ENCODE data around the gene TUSC2. TPM values are rescaled to one million over a fixed set of nuclear protein-coding genes. Genes with fewer than 3 reads are reported as not detected.

The TUSC2 gene
- total and polyA plus RNA-seq, 9 of the 15 experiments (the other 6 are each of a cell fraction or from before 2014, with no cell fraction given), result 2.8 to 67.5 (median 25.8) TPM

- TF ChIP-seq SMARCA5 (IDR thresholded peaks at IDR 0.05) (no peak), TCF7L2 (IDR thresholded peaks at IDR 0.05; ENCODE audit: low read depth, low read length) (no peak), ZNF384 (IDR thresholded peaks at IDR 0.05; ENCODE audit: low read depth, low read length) (no peak), ZNF224 (CRISPR knock-in tag; IDR thresholded peaks at IDR 0.05) (no peak), NCOR1 (IDR thresholded peaks at IDR 0.05) (peak; percentile 44; the same call in 1 of the 2 replicates), ZNF561 (CRISPR knock-in tag; conservative IDR thresholded peaks at IDR 0.05) (no peak), ATF7 (IDR thresholded peaks at IDR 0.05) (no peak), SIRT6 (IDR thresholded peaks at IDR 0.05; ENCODE audit: low read depth, low read length) (no peak), ZFP1 (CRISPR knock-in tag; IDR thresholded peaks at IDR 0.05) (no peak), ELF2 (CRISPR knock-in tag; IDR thresholded peaks at IDR 0.05) (no peak), SRSF9 (IDR thresholded peaks at IDR 0.05; ENCODE audit: borderline replicate concordance, low read depth, low read length) (no peak), RBM15 (IDR thresholded peaks at IDR 0.05; ENCODE audit: insufficient read depth, low read length) (no peak), RCOR1 (IDR thresholded peaks at IDR 0.05; ENCODE audit: borderline replicate concordance in 1 of 2, low read depth in 2 of 2, low read length in 2 of 2) (0 out of 4 replicates have a peak, but pooled peaks of 1 of the 2 experiments have one; percentile 17), CBX2 (IDR thresholded peaks at IDR 0.05; ENCODE audit: insufficient read depth, low read length, poor library complexity, severe bottlenecking) (no peak)
- TF ChIP-seq, protein P1, sequence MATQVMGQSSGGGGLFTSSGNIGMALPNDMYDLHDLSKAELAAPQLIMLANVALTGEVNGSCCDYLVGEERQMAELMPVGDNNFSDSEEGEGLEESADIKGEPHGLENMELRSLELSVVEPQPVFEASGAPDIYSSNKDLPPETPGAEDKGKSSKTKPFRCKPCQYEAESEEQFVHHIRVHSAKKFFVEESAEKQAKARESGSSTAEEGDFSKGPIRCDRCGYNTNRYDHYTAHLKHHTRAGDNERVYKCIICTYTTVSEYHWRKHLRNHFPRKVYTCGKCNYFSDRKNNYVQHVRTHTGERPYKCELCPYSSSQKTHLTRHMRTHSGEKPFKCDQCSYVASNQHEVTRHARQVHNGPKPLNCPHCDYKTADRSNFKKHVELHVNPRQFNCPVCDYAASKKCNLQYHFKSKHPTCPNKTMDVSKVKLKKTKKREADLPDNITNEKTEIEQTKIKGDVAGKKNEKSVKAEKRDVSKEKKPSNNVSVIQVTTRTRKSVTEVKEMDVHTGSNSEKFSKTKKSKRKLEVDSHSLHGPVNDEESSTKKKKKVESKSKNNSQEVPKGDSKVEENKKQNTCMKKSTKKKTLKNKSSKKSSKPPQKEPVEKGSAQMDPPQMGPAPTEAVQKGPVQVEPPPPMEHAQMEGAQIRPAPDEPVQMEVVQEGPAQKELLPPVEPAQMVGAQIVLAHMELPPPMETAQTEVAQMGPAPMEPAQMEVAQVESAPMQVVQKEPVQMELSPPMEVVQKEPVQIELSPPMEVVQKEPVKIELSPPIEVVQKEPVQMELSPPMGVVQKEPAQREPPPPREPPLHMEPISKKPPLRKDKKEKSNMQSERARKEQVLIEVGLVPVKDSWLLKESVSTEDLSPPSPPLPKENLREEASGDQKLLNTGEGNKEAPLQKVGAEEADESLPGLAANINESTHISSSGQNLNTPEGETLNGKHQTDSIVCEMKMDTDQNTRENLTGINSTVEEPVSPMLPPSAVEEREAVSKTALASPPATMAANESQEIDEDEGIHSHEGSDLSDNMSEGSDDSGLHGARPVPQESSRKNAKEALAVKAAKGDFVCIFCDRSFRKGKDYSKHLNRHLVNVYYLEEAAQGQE (IDR thresholded peaks at IDR 0.05; ENCODE audit: borderline replicate concordance), result peak; percentile 75
- TF ChIP-seq, protein P1 (CRISPR knock-in tag; IDR thresholded peaks at IDR 0.05; ENCODE audit: low read depth), result no peak
- TF ChIP-seq, protein P2, sequence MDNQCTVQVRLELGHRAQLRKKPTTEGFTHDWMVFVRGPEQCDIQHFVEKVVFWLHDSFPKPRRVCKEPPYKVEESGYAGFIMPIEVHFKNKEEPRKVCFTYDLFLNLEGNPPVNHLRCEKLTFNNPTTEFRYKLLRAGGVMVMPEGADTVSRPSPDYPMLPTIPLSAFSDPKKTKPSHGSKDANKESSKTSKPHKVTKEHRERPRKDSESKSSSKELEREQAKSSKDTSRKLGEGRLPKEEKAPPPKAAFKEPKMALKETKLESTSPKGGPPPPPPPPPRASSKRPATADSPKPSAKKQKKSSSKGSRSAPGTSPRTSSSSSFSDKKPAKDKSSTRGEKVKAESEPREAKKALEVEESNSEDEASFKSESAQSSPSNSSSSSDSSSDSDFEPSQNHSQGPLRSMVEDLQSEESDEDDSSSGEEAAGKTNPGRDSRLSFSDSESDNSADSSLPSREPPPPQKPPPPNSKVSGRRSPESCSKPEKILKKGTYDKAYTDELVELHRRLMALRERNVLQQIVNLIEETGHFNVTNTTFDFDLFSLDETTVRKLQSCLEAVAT (IDR thresholded peaks at IDR 0.05), result no peak
- TF ChIP-seq, protein P3, sequence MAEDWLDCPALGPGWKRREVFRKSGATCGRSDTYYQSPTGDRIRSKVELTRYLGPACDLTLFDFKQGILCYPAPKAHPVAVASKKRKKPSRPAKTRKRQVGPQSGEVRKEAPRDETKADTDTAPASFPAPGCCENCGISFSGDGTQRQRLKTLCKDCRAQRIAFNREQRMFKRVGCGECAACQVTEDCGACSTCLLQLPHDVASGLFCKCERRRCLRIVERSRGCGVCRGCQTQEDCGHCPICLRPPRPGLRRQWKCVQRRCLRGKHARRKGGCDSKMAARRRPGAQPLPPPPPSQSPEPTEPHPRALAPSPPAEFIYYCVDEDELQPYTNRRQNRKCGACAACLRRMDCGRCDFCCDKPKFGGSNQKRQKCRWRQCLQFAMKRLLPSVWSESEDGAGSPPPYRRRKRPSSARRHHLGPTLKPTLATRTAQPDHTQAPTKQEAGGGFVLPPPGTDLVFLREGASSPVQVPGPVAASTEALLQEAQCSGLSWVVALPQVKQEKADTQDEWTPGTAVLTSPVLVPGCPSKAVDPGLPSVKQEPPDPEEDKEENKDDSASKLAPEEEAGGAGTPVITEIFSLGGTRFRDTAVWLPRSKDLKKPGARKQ (CRISPR knock-in tag; IDR thresholded peaks at IDR 0.05), result no peak
These were observed 3.5 kb downstream of the TUSC2 start (continued) for GRCh38 chr3:50324351-50325112.
